Astrocyte of the spinal cord (primary cell): ENCODE results near the gene TEX101.
"Not testable (repeated sequence)": the region's sequence is repeated elsewhere in the genome, so short reads cannot be mapped to it uniquely, and the experiment has no call there.

ENCODE experiments used
- DNase-seq: peaks from one replicate; pipeline ENCODE4 v3.0.0; 2011; ENCODE audit warnings: low read depth, low spot score
- H3K4me3 ChIP-seq: 2 replicates; pipeline ENCODE4 v1.5.1; 2011; ENCODE audit warnings: low read depth, mild to moderate bottlenecking, low read length, moderate library complexity
- in situ Hi-C: cut with HindIII; loops from 2 replicates; pipeline ENCODE4 v1.10.0; 2017; ENCODE audit warnings: low sequenced_read_pairs
- TF ChIP-seq, protein P1 (sequence below): IDR thresholded peaks from 2 replicates; pipeline ENCODE4 v1.5.1; 2012; ENCODE audit warnings: low read depth, mild to moderate bottlenecking, low read length, inconsistent platforms

The TEX101 gene

DNA sequence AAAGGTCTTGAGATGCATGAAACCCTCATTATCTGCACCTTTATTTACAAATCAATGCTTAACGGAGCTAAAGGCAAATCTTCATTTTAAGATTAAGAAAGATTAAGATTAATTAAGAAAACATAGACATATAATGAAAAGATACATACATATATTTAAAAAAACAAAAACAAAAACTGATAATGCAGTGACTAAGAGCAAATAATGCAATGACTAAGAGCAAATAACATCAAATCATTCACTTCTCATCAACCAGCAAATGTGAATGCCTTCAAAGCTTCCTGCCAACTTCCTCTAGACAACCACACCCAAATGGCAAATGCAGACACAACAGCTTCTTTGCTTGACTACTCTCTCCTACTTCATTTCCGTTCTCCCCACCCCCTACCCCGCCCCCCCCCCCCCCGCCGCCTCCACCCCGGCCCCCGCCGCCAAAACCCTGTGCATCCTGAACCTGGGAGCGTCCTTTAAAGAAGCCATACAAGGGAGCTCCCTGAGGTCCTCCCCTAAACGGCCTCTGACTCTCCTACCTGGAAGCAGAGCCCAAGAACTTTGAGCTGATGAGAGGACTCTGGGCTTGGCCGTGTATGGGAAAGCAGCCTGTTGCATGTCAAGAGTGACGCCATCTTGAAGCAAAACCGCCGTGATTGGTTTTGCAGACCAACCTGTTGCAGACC is 24.5 kb downstream of the TEX101 start:
- in situ Hi-C loops: no loop called here
- no peak for DNase-seq
- H3K4me3 ChIP-seq: no peak overlapping the region
- TF ChIP-seq, protein P1, sequence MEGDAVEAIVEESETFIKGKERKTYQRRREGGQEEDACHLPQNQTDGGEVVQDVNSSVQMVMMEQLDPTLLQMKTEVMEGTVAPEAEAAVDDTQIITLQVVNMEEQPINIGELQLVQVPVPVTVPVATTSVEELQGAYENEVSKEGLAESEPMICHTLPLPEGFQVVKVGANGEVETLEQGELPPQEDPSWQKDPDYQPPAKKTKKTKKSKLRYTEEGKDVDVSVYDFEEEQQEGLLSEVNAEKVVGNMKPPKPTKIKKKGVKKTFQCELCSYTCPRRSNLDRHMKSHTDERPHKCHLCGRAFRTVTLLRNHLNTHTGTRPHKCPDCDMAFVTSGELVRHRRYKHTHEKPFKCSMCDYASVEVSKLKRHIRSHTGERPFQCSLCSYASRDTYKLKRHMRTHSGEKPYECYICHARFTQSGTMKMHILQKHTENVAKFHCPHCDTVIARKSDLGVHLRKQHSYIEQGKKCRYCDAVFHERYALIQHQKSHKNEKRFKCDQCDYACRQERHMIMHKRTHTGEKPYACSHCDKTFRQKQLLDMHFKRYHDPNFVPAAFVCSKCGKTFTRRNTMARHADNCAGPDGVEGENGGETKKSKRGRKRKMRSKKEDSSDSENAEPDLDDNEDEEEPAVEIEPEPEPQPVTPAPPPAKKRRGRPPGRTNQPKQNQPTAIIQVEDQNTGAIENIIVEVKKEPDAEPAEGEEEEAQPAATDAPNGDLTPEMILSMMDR: no peak

DNA sequence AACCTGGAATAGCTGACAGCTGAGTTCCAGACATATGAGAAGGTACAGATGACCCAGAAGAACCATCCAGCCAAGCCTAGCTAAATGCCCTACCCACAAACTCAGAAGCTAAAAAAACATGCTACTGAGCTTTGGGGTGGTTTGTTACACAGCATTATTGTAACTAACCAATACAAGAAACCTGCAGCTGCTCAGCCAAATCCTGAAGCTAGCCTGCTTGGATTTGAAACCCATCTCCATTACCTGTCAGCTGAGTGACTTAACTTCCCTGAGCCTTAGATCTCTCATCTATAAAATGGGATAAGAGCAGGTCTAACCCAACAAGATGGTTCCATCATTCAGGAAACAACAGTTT is 25.0 kb downstream of the TEX101 start:
- DNase-seq: no peak
- in situ Hi-C loops: no loop called here
- no peak overlapping the region for H3K4me3 ChIP-seq
- TF ChIP-seq, protein P1: no peak

DNA sequence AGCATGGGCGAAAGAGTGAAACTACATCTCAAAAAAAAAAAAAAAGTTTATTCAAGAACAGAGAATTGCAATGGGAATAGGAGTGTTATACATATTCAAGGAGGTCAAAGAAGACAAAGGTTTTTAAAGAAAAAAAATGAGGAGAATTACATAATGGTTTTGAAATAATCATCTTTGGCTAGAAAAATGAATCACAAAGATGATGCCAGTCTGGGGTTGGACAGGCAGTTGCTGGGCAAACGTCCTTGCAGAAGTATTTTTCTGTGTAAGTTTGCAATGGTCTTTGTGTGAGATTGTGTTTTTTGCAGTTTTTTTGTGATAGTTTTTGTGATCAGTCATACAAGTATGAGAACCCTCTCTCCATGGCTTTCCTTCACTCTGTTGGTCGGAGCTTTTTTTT is 27.0 kb downstream of the TEX101 start:
- in situ Hi-C loops: no loop called here
- no peak overlapping the region for H3K4me3 ChIP-seq
- TF ChIP-seq, protein P1: no peak
- no peak for DNase-seq

GRCh38 chr19:43444091-43444490 is 29.4 kb downstream of the TEX101 start:
- in situ Hi-C loops, H3K4me3 ChIP-seq, DNase-seq: not testable (repeated sequence)

DNA sequence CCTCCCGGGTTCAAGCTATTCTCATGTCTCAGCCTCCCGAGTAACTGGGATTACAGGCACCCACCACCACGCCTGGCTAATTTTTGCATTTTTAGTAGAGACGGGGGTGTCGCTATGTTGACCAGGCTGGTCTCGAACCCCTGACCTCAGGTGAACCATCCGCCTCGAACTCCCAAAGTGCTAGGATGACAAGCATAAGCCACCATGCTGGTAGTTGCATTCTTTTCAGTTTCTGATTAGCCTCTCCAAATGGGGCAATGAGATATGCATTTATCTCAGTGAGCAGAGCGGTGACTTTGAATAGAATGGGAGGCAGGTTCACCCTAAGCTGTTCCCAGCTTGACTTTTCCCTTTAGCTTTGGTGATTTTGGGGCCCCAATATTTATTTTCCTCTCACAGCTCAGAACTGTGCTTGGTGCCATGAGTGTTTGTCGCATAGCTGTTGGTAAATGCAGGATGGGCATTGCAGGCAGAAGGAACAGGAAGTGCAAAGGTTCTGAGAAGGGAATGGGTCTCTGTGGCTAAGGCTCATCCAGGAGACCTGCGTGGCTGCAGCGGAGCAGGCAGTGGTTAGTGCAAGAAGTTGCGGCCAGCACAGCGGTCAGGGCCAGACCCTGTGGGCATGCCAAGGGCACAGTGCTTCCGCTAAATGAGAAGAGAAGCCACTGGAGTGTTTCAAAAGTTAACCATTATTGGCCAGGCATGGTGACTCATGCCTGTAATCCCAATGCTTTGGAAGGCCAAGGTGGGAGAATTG is 30.0 kb downstream of the TEX101 start:
- H3K4me3 ChIP-seq: no peak overlapping the region
- TF ChIP-seq, protein P1: no peak
- in situ Hi-C loops: no loop called here
- DNase-seq: no peak

DNA sequence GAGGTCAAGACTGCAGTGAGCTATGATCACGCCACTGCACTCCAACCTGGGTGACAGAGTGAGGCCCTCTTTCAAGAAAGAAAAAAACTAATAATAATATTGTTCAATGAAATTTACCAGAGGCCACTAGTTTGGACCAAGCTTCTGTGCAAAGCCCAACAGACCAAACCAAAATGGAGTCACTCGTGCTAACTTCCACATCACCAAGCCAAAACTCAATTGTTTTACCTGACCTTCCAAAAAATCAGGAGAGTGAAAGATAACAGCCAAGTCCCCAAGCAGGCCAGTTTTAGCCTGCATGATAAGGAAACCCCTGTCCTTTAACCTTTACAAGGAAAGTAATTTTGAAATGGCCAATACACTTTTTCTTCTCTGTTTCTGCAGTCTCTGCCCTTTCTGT is 30.7 kb downstream of the TEX101 start:
- no peak for DNase-seq
- TF ChIP-seq, protein P1: no peak
- in situ Hi-C loops: no loop called here
- no peak overlapping the region for H3K4me3 ChIP-seq

GRCh38 chr19:43446746-43447489 is 32.2 kb downstream of the TEX101 start:
- TF ChIP-seq, protein P1: peak; percentile 95
- in situ Hi-C loops: no loop called here
- no peak overlapping the region for H3K4me3 ChIP-seq
- peak; percentile 69 for DNase-seq
